HG02885 (cell line): Measurements from ENCODE around the gene SAXO2.
"Not testable (repeated sequence)": the region's sequence is repeated elsewhere in the genome, so short reads cannot be mapped to it uniquely, and the experiment has no call there.

Experiments
- ATAC-seq: cut with Tn5 transposase; IDR thresholded peaks from one replicate; pipeline ENCODE4 v1.9.1; 2021; ENCODE audit warnings: mild to moderate bottlenecking; ENCODE audit not compliant: unreplicated experiment, poor library complexity

Gene SAXO2

GRCh38 chr15:82331576-82332304 lies 69.1 kb downstream of the SAXO2 start:
- ATAC-seq: peak; percentile 61

- not testable (repeated sequence) for ATAC-seq
Measured at GRCh38 chr15:82332711-82333602, 70.3 kb downstream of the SAXO2 start.

GRCh38 chr15:82333603-82334553 lies 71.3 kb downstream of the SAXO2 start:
- ATAC-seq: not testable (repeated sequence)
